CD14-positive monocyte (primary cell): ENCODE results near the gene BANP. TPM values are rescaled to one million over a fixed set of nuclear protein-coding genes. Genes with fewer than 3 reads are reported as not detected.

Source experiments
- DNase-seq, 3 donors: peaks; one replicate each; pipeline ENCODE4 v3.0.0-alpha.2; 2011 to 2022
- H2AFZ ChIP-seq: 2 replicates; pipeline ENCODE4 v1.6.0; 2012; ENCODE audit warnings: mild to moderate bottlenecking, low read depth, low read length, inconsistent platforms; ENCODE audit not compliant: insufficient read depth, poor library complexity, severe bottlenecking
- H3K27ac ChIP-seq, 2 donors: 1 replicate in 1 of 2; 2 replicates in 1 of 2; pipeline ENCODE4 v1.5.1; 2012 to 2013; ENCODE audit warnings: low read length in 2 of 2, control low read depth in 1 of 2, inconsistent platforms in 1 of 2, low read depth in 1 of 2, mild to moderate bottlenecking in 1 of 2
- H3K27me3 ChIP-seq, 2 donors: one replicate each; pipeline versions ENCODE4 v1.6.0 to v1.6.1; 2011 to 2013; ENCODE audit warnings: low read length in 2 of 2; ENCODE audit not compliant: control insufficient read depth in 2 of 2, insufficient read depth in 2 of 2
- H3K36me3 ChIP-seq, 2 donors: replicated peaks in 1 of 2; 1 replicate in 1 of 2; 2 replicates in 1 of 2; pipeline versions ENCODE4 v1.5.1 to v1.6.1; 2012 to 2013; ENCODE audit warnings: low read length in 2 of 2, control low read depth in 1 of 2, inconsistent platforms in 1 of 2, mild to moderate bottlenecking in 1 of 2; ENCODE audit not compliant: insufficient read depth in 2 of 2, control insufficient read depth in 1 of 2
- H3K4me1 ChIP-seq, 2 donors: 1 replicate in 1 of 2; 2 replicates in 1 of 2; pipeline versions ENCODE4 v1.5.1 to v1.6.1; 2012 to 2013; ENCODE audit warnings: low read length in 2 of 2, control low read depth in 1 of 2, inconsistent platforms in 1 of 2, mild to moderate bottlenecking in 1 of 2, moderate library complexity in 1 of 2; ENCODE audit not compliant: insufficient read depth in 2 of 2, control insufficient read depth in 1 of 2
- H3K4me2 ChIP-seq: replicated peaks from 2 replicates; pipeline ENCODE3; 2012; ENCODE audit warnings: low read length, moderate library complexity, mild to moderate bottlenecking; ENCODE audit not compliant: poor library complexity, severe bottlenecking; ENCODE audit errors: extremely low read depth
- H3K4me3 ChIP-seq, 3 experiments: fragments of 200-600 bp in 1 of 3; sonication (generic) in 1 of 3; replicated peaks in 1 of 3; 1 replicate in 2 of 3; 2 replicates in 1 of 3; pipeline ENCODE4 v1.5.1; 2011 to 2013; ENCODE audit warnings: low read length in 3 of 3, mild to moderate bottlenecking in 3 of 3, control low read depth in 2 of 3, low read depth in 2 of 3, inconsistent platforms in 1 of 3, moderate library complexity in 1 of 3
- H3K79me2 ChIP-seq: 2 replicates; pipeline ENCODE4 v1.6.0; 2012; ENCODE audit warnings: mild to moderate bottlenecking, control low read depth, inconsistent platforms, low read length, moderate library complexity; ENCODE audit not compliant: insufficient read depth
- H3K9ac ChIP-seq: 2 replicates; pipeline ENCODE4 v1.6.0; 2017; ENCODE audit warnings: low read length, mild to moderate bottlenecking; ENCODE audit not compliant: insufficient read depth, poor library complexity, severe bottlenecking
- H3K9me3 ChIP-seq, 2 donors: replicated peaks in 1 of 2; 1 replicate in 1 of 2; 2 replicates in 1 of 2; pipeline versions ENCODE4 v1.5.1 to v1.6.1; 2012 to 2013; ENCODE audit warnings: low read length in 2 of 2, control low read depth in 1 of 2; ENCODE audit not compliant: control insufficient read depth in 1 of 2, insufficient read depth in 1 of 2
- H4K20me1 ChIP-seq: 2 replicates; pipeline ENCODE4 v1.6.0; 2012; ENCODE audit warnings: mild to moderate bottlenecking, low read length, control low read depth, moderate library complexity; ENCODE audit not compliant: insufficient read depth
- H3K27ac Mint-ChIP-seq, 7 donors: one replicate each; pipeline ENCODE4 v1.8.0; 2020; ENCODE audit warnings: mild to moderate bottlenecking in 7 of 7, mixed read lengths in 7 of 7, moderate library complexity in 6 of 7, inconsistent platforms in 2 of 7
- H3K27me3 Mint-ChIP-seq, 3 donors: one replicate each; pipeline ENCODE4 v1.8.0; 2021 to 2022; ENCODE audit warnings: low read depth in 3 of 3, mild to moderate bottlenecking in 3 of 3, mixed read lengths in 3 of 3, moderate library complexity in 3 of 3, inconsistent platforms in 1 of 3
- H3K36me3 Mint-ChIP-seq, 2 donors: one replicate each; pipeline ENCODE4 v1.8.0; 2020; ENCODE audit warnings: mixed read lengths in 2 of 2, inconsistent platforms in 1 of 2, mild to moderate bottlenecking in 1 of 2
- H3K4me1 Mint-ChIP-seq: one replicate; pipeline ENCODE4 v1.8.0; 2020; ENCODE audit warnings: mild to moderate bottlenecking, mixed read lengths
- H3K4me3 Mint-ChIP-seq, 2 donors: one replicate each; pipeline ENCODE4 v1.8.0; 2020; ENCODE audit warnings: mild to moderate bottlenecking in 2 of 2, mixed read lengths in 2 of 2, moderate library complexity in 1 of 2
- H3K9me3 Mint-ChIP-seq, 7 donors: one replicate each; pipeline ENCODE4 v1.8.0; 2020 to 2022; ENCODE audit warnings: mixed read lengths in 7 of 7, mild to moderate bottlenecking in 6 of 7, moderate library complexity in 6 of 7, inconsistent platforms in 2 of 7
- WGBS: methylation state at CpG from one replicate; pipeline ENCODE4 v1.1.5; 2013; ENCODE audit warnings: missing lambda C conversion rate; ENCODE audit not compliant: insufficient coverage; 5-methylcytosine and 5-hydroxymethylcytosine counted together
- intact Hi-C, 2 donors: fragments of 100-400 bp; cut with micrococcal nuclease; formaldehyde crosslinking; loops; one replicate each; pipeline versions ENCODE4 v1.15.0 to v1.15.1; 2023
- polyA plus RNA-seq, 3 donors: library from polyadenylated mRNA; depleted of rRNA in 1 of 3; unstranded in 2 of 3; stranded (reverse) in 1 of 3; fragments of 300-500 nt in 2 of 3; fragments of >200 nt in 1 of 3; fragmentation: Illumina TruSeq in 2 of 3; gene quantifications; 1 replicate in 2 of 3; 2 replicates in 1 of 3; pipeline ENCODE4 v1.2.3, GENCODE V29; 2012 to 2021
- small RNA-seq: library from RNA; depleted of rRNA; stranded (forward); fragments of <200 nt; gene quantifications from one replicate; pipeline ENCODE3, GENCODE V24; 2012; ENCODE audit warnings: low read depth; ENCODE audit not compliant: insufficient read length
- TF ChIP-seq, protein P1 (sequence below): fragments of 200-600 bp; IDR thresholded peaks from one replicate; pipeline ENCODE4 v1.8.0; 2022; ENCODE audit warnings: antibody characterized with exemption, mild to moderate bottlenecking

The BANP gene
- polyA plus RNA-seq, 3 donors: 10.1 to 40.9 (median 11.7) TPM

DNA sequence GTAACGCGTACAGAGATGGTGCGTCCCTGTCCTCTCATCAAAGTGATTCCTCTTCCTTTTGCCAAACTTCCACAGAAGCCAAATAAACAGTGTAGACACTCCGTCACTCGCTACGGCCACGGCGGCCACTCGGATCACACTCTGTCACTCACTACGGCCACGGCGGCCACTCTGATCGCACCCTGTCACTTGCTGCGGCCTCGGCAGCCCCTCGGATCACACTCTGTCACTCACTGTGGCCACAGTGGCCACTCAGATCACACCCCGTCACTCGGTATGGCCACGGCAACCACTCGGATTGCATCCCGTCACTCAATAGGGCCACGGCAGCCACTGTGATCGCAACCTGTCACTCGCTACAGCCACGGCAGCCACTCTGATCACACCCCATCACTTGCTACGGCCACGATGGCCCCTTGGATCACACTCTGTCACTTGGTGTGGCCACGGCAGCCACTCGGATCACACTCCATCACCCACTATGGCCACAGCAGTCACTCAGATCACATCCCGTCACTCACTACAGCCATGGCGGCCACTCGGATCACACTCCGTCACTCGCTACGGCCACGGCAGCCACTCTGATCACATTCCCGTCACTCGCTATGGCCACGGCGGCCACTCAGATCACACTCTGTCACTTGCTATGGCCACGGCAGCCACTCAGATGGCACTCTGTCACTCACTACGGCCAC, 170.8 kb downstream of the BANP start:
- intact Hi-C loops: no loop called here
- Histone ChIP-seq H3K27me3 (no peaks in the 10 kb centered on the region), H3K4me3 (no peak overlapping the region), H3K4me1 (peaks cover 21 to 22% of the 10 kb centered on the region in 2 donors), H3K4me2 (no peak overlapping the region), H3K27ac (no peak overlapping the region), H3K79me2 (no peaks in the 10 kb centered on the region), H3K9me3 (no peaks in the 10 kb centered on the region), H3K36me3 (no peaks in the 10 kb centered on the region), H3K9ac (no peak overlapping the region), H4K20me1 (no peaks in the 10 kb centered on the region), H2AFZ (no peak overlapping the region)
- Mint-ChIP-seq H3K36me3 (no peaks in the 10 kb centered on the region), H3K27me3 (no peaks in the 10 kb centered on the region), H3K9me3 (peaks cover 0 to 6% (median 3%) of the 10 kb centered on the region in 7 donors), H3K4me1 (peaks cover 22% of the 10 kb centered on the region), H3K27ac (peak overlapping the region in 1 of 7 donors; percentile 56), H3K4me3 (no peak overlapping the region)
- TF ChIP-seq, protein P1, sequence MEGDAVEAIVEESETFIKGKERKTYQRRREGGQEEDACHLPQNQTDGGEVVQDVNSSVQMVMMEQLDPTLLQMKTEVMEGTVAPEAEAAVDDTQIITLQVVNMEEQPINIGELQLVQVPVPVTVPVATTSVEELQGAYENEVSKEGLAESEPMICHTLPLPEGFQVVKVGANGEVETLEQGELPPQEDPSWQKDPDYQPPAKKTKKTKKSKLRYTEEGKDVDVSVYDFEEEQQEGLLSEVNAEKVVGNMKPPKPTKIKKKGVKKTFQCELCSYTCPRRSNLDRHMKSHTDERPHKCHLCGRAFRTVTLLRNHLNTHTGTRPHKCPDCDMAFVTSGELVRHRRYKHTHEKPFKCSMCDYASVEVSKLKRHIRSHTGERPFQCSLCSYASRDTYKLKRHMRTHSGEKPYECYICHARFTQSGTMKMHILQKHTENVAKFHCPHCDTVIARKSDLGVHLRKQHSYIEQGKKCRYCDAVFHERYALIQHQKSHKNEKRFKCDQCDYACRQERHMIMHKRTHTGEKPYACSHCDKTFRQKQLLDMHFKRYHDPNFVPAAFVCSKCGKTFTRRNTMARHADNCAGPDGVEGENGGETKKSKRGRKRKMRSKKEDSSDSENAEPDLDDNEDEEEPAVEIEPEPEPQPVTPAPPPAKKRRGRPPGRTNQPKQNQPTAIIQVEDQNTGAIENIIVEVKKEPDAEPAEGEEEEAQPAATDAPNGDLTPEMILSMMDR: no peak
- DNase-seq: no peak
- 93% methylated on average over 36 of the region's 42 CpGs for WGBS

Small RNA genes lying within 50 kb of the gene (small RNA-seq; reads per million reads assigned to genes)
- gene AC127455.1: not detected

Other genes with a start within 250 kb of the BANP start
- gene KLHDC4, start 185.4 kb upstream of the BANP start, polyA plus RNA-seq: 10 to 100 TPM; 11.2 to 26.4 (median 12.6) TPM
- gene SLC7A5, start 81.9 kb upstream of the BANP start, polyA plus RNA-seq: 1 to 10 TPM in 2 of 3 donors, under 1 TPM in 1; 0.40 to 5.8 (median 1.1) TPM
- not detected for gene CA5A, start 14.9 kb upstream of the BANP start, polyA plus RNA-seq